Measurements from ENCODE around the gene ARHGAP4.

GRCh38 chrX:153939573-153939972, 13.5 kb upstream of the ARHGAP4 start:
- TF ChIP-seq CTCF (IDR thresholded peaks at IDR 0.05) = no peak
- TF ChIP-seq POLR2A (IDR thresholded peaks at IDR 0.05) = no peak
- no peak for TF ChIP-seq POLR2AphosphoS5 (IDR thresholded peaks at IDR 0.05)

All from upper lobe of left lung (tissue), 4 donors.